ENCODE results near the gene UBE3B. TPM values are rescaled to one million over a fixed set of nuclear protein-coding genes. Genes with fewer than 3 reads are reported as not detected.

UBE3B gene
- total RNA-seq, 1 donor from 2014 or later = 28.4 TPM

GRCh38 chr12:109533487-109533740, 56.0 kb downstream of the UBE3B start:
- Mint-ChIP-seq H3K36me3 (peaks cover 25% of the 10 kb centered on the region), H3K4me3 (no peak overlapping the region), H3K9me3 (no peaks in the 10 kb centered on the region), H3K27ac (no peak overlapping the region), H3K27me3 (ENCODE audit: insufficient read depth, low read depth) (peaks cover 8% of the 10 kb centered on the region), H3K4me1 (peaks cover 22% of the 10 kb centered on the region)
- Histone ChIP-seq H3K4me2 (no peak overlapping the region), H3F3A (ENCODE audit: low read depth) (peaks cover 3% of the 10 kb centered on the region), H3K9ac (no peak overlapping the region), H3K79me2 (ENCODE audit: low read depth) (no peaks in the 10 kb centered on the region), H3K27ac (no peak overlapping the region), H4K20me1 (ENCODE audit: low read depth) (peaks cover 9% of the 10 kb centered on the region), H3K9me3 (ENCODE audit: low read depth) (no peaks in the 10 kb centered on the region), H3K27me3 (no peaks in the 10 kb centered on the region), H3K36me3 (no peaks in the 10 kb centered on the region), H2AFZ (replicated peaks) (no peak overlapping the region), H3K4me3 (no peak overlapping the region), H3K4me1 (peaks cover 17% of the 10 kb centered on the region)
- TF ChIP-seq, protein P1, sequence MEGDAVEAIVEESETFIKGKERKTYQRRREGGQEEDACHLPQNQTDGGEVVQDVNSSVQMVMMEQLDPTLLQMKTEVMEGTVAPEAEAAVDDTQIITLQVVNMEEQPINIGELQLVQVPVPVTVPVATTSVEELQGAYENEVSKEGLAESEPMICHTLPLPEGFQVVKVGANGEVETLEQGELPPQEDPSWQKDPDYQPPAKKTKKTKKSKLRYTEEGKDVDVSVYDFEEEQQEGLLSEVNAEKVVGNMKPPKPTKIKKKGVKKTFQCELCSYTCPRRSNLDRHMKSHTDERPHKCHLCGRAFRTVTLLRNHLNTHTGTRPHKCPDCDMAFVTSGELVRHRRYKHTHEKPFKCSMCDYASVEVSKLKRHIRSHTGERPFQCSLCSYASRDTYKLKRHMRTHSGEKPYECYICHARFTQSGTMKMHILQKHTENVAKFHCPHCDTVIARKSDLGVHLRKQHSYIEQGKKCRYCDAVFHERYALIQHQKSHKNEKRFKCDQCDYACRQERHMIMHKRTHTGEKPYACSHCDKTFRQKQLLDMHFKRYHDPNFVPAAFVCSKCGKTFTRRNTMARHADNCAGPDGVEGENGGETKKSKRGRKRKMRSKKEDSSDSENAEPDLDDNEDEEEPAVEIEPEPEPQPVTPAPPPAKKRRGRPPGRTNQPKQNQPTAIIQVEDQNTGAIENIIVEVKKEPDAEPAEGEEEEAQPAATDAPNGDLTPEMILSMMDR (IDR thresholded peaks at IDR 0.05) = no peak
- TF ChIP-seq EZH2phosphoT487 (IDR thresholded peaks at IDR 0.05) (no peak), EZH2 (IDR thresholded peaks at IDR 0.05) (no peak)
- no peak for DNase-seq (ENCODE audit: low spot score)

GRCh38 chr12:109534456-109534855, 57.0 kb downstream of the UBE3B start:
- Histone ChIP-seq H3K36me3 (no peaks in the 10 kb centered on the region), H3K9ac (no peak overlapping the region), H3F3A (ENCODE audit: low read depth) (peaks cover 3% of the 10 kb centered on the region), H3K9me3 (ENCODE audit: low read depth) (no peaks in the 10 kb centered on the region), H3K27me3 (no peaks in the 10 kb centered on the region), H4K20me1 (ENCODE audit: low read depth) (peaks cover 9% of the 10 kb centered on the region), H2AFZ (replicated peaks) (no peak overlapping the region), H3K27ac (no peak overlapping the region), H3K4me2 (no peak overlapping the region), H3K4me3 (no peak overlapping the region), H3K79me2 (ENCODE audit: low read depth) (no peaks in the 10 kb centered on the region), H3K4me1 (peaks cover 15% of the 10 kb centered on the region)
- no peak for TF ChIP-seq EZH2 (IDR thresholded peaks at IDR 0.05)
- TF ChIP-seq, protein P1 (IDR thresholded peaks at IDR 0.05) = no peak
- no peak for TF ChIP-seq EZH2phosphoT487 (IDR thresholded peaks at IDR 0.05)
- H3K36me3 Mint-ChIP-seq = peaks cover 25% of the 10 kb centered on the region
- H3K27ac Mint-ChIP-seq = no peak overlapping the region
- peaks cover 23% of the 10 kb centered on the region for H3K4me1 Mint-ChIP-seq
- H3K4me3 Mint-ChIP-seq = no peak overlapping the region
- peaks cover 8% of the 10 kb centered on the region for H3K27me3 Mint-ChIP-seq (ENCODE audit: insufficient read depth, low read depth)
- no peak for DNase-seq (ENCODE audit: low spot score)
- no peaks in the 10 kb centered on the region for H3K9me3 Mint-ChIP-seq

GRCh38 chr12:109535231-109535862, 57.9 kb downstream of the UBE3B start:
- Mint-ChIP-seq H3K27me3 (ENCODE audit: insufficient read depth, low read depth) (peaks cover 8% of the 10 kb centered on the region), H3K9me3 (no peaks in the 10 kb centered on the region), H3K27ac (no peak overlapping the region), H3K4me1 (peaks cover 18% of the 10 kb centered on the region), H3K36me3 (peaks cover 21% of the 10 kb centered on the region), H3K4me3 (no peak overlapping the region)
- H3K9ac ChIP-seq = no peak overlapping the region
- TF ChIP-seq EZH2phosphoT487 (IDR thresholded peaks at IDR 0.05) (no peak), EZH2 (IDR thresholded peaks at IDR 0.05) (no peak)
- TF ChIP-seq, protein P1 (IDR thresholded peaks at IDR 0.05) = no peak
- H2AFZ ChIP-seq (replicated peaks) = no peak overlapping the region
- peaks cover 2% of the 10 kb centered on the region for H3F3A ChIP-seq (ENCODE audit: low read depth)
- H3K27ac ChIP-seq = no peak overlapping the region
- H3K36me3 ChIP-seq = no peaks in the 10 kb centered on the region
- peaks cover 6% of the 10 kb centered on the region for H4K20me1 ChIP-seq (ENCODE audit: low read depth)
- H3K4me2 ChIP-seq = no peak overlapping the region
- H3K4me3 ChIP-seq = no peak overlapping the region
- H3K4me1 ChIP-seq = peaks cover 6% of the 10 kb centered on the region
- DNase-seq (ENCODE audit: low spot score) = no peak
- no peaks in the 10 kb centered on the region for H3K79me2 ChIP-seq (ENCODE audit: low read depth)
- H3K9me3 ChIP-seq (ENCODE audit: low read depth) = no peaks in the 10 kb centered on the region
- H3K27me3 ChIP-seq = no peaks in the 10 kb centered on the region
